ENCODE results near the gene CPA5. TPM values are rescaled to one million over a fixed set of nuclear protein-coding genes. Genes with fewer than 3 reads are reported as not detected.

CPA5 gene
- total RNA-seq, 6 experiments from 2014 or later, result not detected

DNA sequence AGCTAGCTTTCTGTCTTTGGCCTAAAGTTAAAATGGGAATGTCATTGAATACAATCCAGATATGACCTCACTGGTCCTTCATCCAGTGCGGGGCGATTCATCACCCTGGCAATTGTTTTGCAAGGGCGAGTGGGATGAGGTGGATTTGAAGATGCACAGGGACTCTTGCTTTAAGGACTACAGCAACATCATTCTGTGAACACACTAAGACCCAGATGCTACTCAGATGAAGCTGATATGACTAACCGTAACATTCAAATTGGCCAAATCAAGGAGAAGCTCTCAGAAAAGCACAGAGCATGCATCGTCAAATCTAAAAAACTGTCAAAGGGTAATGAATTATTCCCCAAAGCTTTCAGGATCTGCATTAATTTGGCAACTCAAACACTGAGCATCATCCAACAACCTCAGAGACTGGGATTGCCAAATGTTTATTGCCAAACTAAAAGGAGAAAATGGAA lies 48.5 kb downstream of the CPA5 start:
- WGBS (ENCODE audit: insufficient coverage, low coverage, low lambda C conversion rate, missing lambda C conversion rate), result 88% methylated on average over 4 of the region's 5 CpGs

GRCh38 chr7:130393841-130394411 lies 49.3 kb downstream of the CPA5 start:
- WGBS (ENCODE audit: insufficient coverage, low coverage, low lambda C conversion rate, missing lambda C conversion rate), result 58% methylated on average over 9 of the region's 10 CpGs
- ATAC-seq (no peak), DNase-seq (no peak)

More for the DNA sequence above, 48.5 kb downstream of the CPA5 start:
- Histone ChIP-seq H3K9me3 (no peaks in the 10 kb centered on the region), H3K36me3 (no peaks in the 10 kb centered on the region), H3K4me3 (no peak overlapping the region), H3K4me1 (no peaks in the 10 kb centered on the region), H3K27me3 (no peaks in the 10 kb centered on the region), H3K27ac (no peak overlapping the region)
- no peak for ATAC-seq
- DNase-seq, result no peak
- TF ChIP-seq CTCF (IDR thresholded peaks at IDR 0.05) (no peak), POLR2A (IDR thresholded peaks at IDR 0.05) (no peak)
- intact Hi-C loops (cut with DNase I), result no loop called here

GRCh38 chr7:130394421-130395195 lies 50.0 kb downstream of the CPA5 start:
- Histone ChIP-seq H3K4me3 (no peak overlapping the region), H3K4me1 (no peaks in the 10 kb centered on the region), H3K36me3 (no peaks in the 10 kb centered on the region), H3K27me3 (no peaks in the 10 kb centered on the region), H3K27ac (no peak overlapping the region), H3K9me3 (no peaks in the 10 kb centered on the region)
- TF ChIP-seq CTCF (IDR thresholded peaks at IDR 0.05) (no peak), POLR2A (IDR thresholded peaks at IDR 0.05) (no peak)
- ATAC-seq (no peak), DNase-seq (no peak)
- WGBS (ENCODE audit: insufficient coverage, low coverage, low lambda C conversion rate, missing lambda C conversion rate), result 78% methylated on average over 5 of the region's 7 CpGs
- intact Hi-C loops (cut with DNase I), result no loop called here

More at GRCh38 chr7:130393841-130394411, 49.3 kb downstream of the CPA5 start:
- Histone ChIP-seq H3K36me3 (no peaks in the 10 kb centered on the region), H3K4me3 (no peak overlapping the region), H3K9me3 (no peaks in the 10 kb centered on the region), H3K27me3 (no peaks in the 10 kb centered on the region), H3K4me1 (no peaks in the 10 kb centered on the region), H3K27ac (no peak overlapping the region)
- intact Hi-C loops (cut with DNase I), result no loop called here
- TF ChIP-seq POLR2A (IDR thresholded peaks at IDR 0.05), result no peak
- TF ChIP-seq CTCF (IDR thresholded peaks at IDR 0.05), result no peak

DNA sequence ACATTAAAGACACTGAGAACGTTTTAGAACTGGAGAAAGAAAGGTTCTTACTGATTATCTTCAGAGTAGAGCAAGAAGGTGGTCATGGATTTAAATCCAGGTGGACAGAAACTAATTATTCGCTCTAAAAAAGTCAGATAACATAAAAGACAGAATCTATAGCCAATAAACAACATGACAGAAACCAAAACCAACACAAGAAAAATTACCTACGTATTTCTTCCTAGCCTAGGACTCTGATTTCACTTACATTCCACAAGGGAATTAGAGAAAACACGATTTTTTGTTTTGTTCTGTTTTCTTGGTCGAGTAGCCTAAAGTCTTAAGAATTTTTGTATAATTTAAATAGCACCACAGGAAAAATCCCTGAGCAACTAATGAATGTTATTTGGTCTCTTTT lies 50.8 kb downstream of the CPA5 start:
- ATAC-seq (no peak), DNase-seq (no peak)
- no peaks in the 10 kb centered on the region for H3K27me3 ChIP-seq
- no peak overlapping the region for H3K4me3 ChIP-seq
- intact Hi-C loops (cut with DNase I), result no loop called here
- H3K9me3 ChIP-seq, result no peaks in the 10 kb centered on the region
- TF ChIP-seq CTCF (IDR thresholded peaks at IDR 0.05), result no peak
- TF ChIP-seq POLR2A (IDR thresholded peaks at IDR 0.05), result no peak
- no peaks in the 10 kb centered on the region for H3K4me1 ChIP-seq
- 79% methylated on average over 5 of the region's 5 CpGs for WGBS (ENCODE audit: insufficient coverage, low coverage, low lambda C conversion rate, missing lambda C conversion rate)
- no peak overlapping the region for H3K27ac ChIP-seq
- H3K36me3 ChIP-seq, result no peaks in the 10 kb centered on the region

Data from right lobe of liver (tissue), 6 donors.